ENCODE measurements around the gene SHMT2. TPM values are rescaled to one million over a fixed set of nuclear protein-coding genes. Genes with fewer than 3 reads are reported as not detected.

SHMT2 gene
- total RNA-seq, 1 experiment from 2014 or later = 297 TPM

DNA sequence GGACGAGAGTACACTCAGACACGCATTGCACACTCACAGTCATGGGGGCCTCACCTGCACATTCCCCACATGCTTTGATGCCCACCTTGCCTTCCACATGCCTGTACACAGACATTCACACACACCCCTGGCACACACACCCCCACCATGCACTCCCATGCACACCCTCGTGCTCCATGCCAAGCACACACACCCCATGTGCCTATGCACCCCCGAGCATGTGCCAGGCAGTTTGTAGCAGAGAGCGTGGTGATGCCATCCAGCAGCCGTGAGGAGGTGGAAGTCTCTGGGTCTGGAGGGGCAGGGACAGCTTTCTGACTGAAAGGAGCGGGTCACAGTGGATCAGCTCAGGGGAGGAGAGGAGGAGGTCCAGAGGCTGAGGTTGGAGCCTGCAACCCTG is 23.6 kb upstream of the SHMT2 start (continued):
- TF ChIP-seq, protein P1, sequence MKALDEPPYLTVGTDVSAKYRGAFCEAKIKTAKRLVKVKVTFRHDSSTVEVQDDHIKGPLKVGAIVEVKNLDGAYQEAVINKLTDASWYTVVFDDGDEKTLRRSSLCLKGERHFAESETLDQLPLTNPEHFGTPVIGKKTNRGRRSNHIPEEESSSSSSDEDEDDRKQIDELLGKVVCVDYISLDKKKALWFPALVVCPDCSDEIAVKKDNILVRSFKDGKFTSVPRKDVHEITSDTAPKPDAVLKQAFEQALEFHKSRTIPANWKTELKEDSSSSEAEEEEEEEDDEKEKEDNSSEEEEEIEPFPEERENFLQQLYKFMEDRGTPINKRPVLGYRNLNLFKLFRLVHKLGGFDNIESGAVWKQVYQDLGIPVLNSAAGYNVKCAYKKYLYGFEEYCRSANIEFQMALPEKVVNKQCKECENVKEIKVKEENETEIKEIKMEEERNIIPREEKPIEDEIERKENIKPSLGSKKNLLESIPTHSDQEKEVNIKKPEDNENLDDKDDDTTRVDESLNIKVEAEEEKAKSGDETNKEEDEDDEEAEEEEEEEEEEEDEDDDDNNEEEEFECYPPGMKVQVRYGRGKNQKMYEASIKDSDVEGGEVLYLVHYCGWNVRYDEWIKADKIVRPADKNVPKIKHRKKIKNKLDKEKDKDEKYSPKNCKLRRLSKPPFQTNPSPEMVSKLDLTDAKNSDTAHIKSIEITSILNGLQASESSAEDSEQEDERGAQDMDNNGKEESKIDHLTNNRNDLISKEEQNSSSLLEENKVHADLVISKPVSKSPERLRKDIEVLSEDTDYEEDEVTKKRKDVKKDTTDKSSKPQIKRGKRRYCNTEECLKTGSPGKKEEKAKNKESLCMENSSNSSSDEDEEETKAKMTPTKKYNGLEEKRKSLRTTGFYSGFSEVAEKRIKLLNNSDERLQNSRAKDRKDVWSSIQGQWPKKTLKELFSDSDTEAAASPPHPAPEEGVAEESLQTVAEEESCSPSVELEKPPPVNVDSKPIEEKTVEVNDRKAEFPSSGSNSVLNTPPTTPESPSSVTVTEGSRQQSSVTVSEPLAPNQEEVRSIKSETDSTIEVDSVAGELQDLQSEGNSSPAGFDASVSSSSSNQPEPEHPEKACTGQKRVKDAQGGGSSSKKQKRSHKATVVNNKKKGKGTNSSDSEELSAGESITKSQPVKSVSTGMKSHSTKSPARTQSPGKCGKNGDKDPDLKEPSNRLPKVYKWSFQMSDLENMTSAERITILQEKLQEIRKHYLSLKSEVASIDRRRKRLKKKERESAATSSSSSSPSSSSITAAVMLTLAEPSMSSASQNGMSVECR (CRISPR knock-in tag; IDR thresholded peaks at IDR 0.05; ENCODE audit: borderline replicate concordance) = no peak
- TF ChIP-seq, protein P2, sequence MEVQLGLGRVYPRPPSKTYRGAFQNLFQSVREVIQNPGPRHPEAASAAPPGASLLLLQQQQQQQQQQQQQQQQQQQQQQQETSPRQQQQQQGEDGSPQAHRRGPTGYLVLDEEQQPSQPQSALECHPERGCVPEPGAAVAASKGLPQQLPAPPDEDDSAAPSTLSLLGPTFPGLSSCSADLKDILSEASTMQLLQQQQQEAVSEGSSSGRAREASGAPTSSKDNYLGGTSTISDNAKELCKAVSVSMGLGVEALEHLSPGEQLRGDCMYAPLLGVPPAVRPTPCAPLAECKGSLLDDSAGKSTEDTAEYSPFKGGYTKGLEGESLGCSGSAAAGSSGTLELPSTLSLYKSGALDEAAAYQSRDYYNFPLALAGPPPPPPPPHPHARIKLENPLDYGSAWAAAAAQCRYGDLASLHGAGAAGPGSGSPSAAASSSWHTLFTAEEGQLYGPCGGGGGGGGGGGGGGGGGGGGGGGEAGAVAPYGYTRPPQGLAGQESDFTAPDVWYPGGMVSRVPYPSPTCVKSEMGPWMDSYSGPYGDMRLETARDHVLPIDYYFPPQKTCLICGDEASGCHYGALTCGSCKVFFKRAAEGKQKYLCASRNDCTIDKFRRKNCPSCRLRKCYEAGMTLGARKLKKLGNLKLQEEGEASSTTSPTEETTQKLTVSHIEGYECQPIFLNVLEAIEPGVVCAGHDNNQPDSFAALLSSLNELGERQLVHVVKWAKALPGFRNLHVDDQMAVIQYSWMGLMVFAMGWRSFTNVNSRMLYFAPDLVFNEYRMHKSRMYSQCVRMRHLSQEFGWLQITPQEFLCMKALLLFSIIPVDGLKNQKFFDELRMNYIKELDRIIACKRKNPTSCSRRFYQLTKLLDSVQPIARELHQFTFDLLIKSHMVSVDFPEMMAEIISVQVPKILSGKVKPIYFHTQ (CRISPR knock-in tag; IDR thresholded peaks at IDR 0.05) = no peak
- no peak for TF ChIP-seq NR1H2 (CRISPR knock-in tag; IDR thresholded peaks at IDR 0.05)
- no peak for TF ChIP-seq ZNF671 (CRISPR knock-in tag; IDR thresholded peaks at IDR 0.05)
- no peak for TF ChIP-seq ZNF423 (CRISPR knock-in tag; IDR thresholded peaks at IDR 0.05)
- no peak for TF ChIP-seq ZNF396 (CRISPR knock-in tag; IDR thresholded peaks at IDR 0.05; ENCODE audit: borderline replicate concordance)
- TF ChIP-seq GRHL2 (CRISPR knock-in tag; IDR thresholded peaks at IDR 0.05; ENCODE audit: insufficient replicate concordance, severe bottlenecking) = no peak

DNA sequence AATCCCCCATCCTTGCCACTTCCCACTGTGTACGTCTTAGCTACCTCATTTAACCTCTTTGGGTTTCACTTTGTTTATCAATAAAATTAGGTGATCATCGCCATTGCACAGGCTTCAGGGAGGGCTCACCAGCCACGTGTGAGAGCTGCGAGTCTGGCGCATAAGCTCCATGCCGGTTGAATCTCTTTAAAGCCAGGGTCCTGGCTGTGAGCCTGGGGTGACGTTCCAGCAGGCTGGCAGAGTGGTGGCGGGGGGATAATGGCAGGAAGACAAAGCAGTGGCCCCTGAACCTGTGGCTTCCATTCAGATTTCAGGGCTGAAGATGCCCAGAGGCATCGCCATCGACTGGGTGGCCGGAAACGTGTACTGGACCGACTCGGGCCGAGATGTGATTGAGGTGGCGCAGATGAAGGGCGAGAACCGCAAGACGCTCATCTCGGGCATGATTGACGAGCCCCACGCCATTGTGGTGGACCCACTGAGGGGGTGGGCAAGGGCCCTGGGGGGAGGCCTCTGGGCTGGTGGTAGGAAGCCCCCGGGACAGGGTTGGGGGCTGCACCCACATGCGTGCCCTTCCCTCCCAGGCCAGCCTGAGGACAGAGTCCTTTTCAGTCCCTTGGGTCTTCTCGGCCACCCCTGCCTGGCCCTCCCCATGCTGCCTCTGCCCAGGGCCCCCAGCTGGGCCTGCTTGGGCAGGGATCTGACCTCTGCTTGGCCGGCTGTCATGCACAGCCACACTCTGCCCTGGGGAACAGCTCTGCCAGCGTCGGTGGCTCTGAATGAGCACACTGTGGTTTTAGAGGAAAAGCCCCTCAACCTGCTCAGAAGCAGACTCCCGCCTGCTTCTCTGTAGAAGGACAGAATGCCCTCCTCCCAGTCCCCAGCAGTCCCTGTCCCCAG is 21.5 kb upstream of the SHMT2 start:
- POLR2A ChIA-PET = no interaction called here
- Mint-ChIP-seq H3K9me3 (no peaks in the 10 kb centered on the region), H3K4me3 (no peak overlapping the region), H3K27me3 (ENCODE audit: low read depth) (no peaks in the 10 kb centered on the region), H3K36me3 (peaks cover 40% of the 10 kb centered on the region), H3K27ac (no peak overlapping the region), H3K4me1 (peaks cover 4% of the 10 kb centered on the region)
- no peak for ATAC-seq
- DNase-seq (ENCODE audit: low spot score) = no peak
- CTCF ChIA-PET = interaction anchor here (0.6 to 1.5 kb wide), 2 partner anchors 32 to 56 kb away, joined by 3 to 4 read pairs; no protein-coding TSS in a partner anchor
- TF ChIP-seq, protein P3, sequence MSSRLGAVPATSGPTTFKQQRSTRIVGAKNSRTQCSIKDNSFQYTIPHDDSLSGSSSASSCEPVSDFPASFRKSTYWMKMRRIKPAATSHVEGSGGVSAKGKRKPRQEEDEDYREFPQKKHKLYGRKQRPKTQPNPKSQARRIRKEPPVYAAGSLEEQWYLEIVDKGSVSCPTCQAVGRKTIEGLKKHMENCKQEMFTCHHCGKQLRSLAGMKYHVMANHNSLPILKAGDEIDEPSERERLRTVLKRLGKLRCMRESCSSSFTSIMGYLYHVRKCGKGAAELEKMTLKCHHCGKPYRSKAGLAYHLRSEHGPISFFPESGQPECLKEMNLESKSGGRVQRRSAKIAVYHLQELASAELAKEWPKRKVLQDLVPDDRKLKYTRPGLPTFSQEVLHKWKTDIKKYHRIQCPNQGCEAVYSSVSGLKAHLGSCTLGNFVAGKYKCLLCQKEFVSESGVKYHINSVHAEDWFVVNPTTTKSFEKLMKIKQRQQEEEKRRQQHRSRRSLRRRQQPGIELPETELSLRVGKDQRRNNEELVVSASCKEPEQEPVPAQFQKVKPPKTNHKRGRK (CRISPR knock-in tag; IDR thresholded peaks at IDR 0.05; ENCODE audit: borderline replicate concordance) = no peak
- TF ChIP-seq ZNF671 (CRISPR knock-in tag; IDR thresholded peaks at IDR 0.05) = no peak
- TF ChIP-seq, protein P4, sequence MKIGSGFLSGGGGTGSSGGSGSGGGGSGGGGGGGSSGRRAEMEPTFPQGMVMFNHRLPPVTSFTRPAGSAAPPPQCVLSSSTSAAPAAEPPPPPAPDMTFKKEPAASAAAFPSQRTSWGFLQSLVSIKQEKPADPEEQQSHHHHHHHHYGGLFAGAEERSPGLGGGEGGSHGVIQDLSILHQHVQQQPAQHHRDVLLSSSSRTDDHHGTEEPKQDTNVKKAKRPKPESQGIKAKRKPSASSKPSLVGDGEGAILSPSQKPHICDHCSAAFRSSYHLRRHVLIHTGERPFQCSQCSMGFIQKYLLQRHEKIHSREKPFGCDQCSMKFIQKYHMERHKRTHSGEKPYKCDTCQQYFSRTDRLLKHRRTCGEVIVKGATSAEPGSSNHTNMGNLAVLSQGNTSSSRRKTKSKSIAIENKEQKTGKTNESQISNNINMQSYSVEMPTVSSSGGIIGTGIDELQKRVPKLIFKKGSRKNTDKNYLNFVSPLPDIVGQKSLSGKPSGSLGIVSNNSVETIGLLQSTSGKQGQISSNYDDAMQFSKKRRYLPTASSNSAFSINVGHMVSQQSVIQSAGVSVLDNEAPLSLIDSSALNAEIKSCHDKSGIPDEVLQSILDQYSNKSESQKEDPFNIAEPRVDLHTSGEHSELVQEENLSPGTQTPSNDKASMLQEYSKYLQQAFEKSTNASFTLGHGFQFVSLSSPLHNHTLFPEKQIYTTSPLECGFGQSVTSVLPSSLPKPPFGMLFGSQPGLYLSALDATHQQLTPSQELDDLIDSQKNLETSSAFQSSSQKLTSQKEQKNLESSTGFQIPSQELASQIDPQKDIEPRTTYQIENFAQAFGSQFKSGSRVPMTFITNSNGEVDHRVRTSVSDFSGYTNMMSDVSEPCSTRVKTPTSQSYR (CRISPR knock-in tag; IDR thresholded peaks at IDR 0.05) = no peak
